GM18909 (cell line): ENCODE results near the gene SIX1.

Source experiments
- ATAC-seq: cut with Tn5 transposase; IDR thresholded peaks from one replicate; pipeline ENCODE4 v1.9.1; 2021; ENCODE audit warnings: mild to moderate bottlenecking; ENCODE audit not compliant: unreplicated experiment, poor library complexity

Gene SIX1

GRCh38 chr14:60643463-60644314 lies 5.6 kb downstream of the SIX1 start:
- ATAC-seq, result no peak

GRCh38 chr14:60643141-60643462 lies 6.2 kb downstream of the SIX1 start:
- ATAC-seq, result no peak

- no peak for ATAC-seq
These were observed 6.8 kb downstream of the SIX1 start for GRCh38 chr14:60642270-60643140.

- no peak for ATAC-seq
These were observed 7.5 kb downstream of the SIX1 start for GRCh38 chr14:60641742-60642269.

- no peak for ATAC-seq
These were observed 8.2 kb downstream of the SIX1 start for GRCh38 chr14:60640859-60641741.

GRCh38 chr14:60639674-60640073 lies 9.6 kb downstream of the SIX1 start:
- ATAC-seq, result no peak

- ATAC-seq, result no peak
These were observed 11.6 kb downstream of the SIX1 start for GRCh38 chr14:60637479-60638315.

GRCh38 chr14:60636879-60637478 lies 12.3 kb downstream of the SIX1 start:
- no peak for ATAC-seq

GRCh38 chr14:60634153-60634552 lies 15.1 kb downstream of the SIX1 start:
- no peak for ATAC-seq

- ATAC-seq, result peak; percentile 75
These were observed 16.5 kb downstream of the SIX1 start for GRCh38 chr14:60632777-60633176.

GRCh38 chr14:60632257-60632656 lies 17.0 kb downstream of the SIX1 start:
- peak; percentile 82 for ATAC-seq

- no peak for ATAC-seq
These were observed 17.4 kb downstream of the SIX1 start for GRCh38 chr14:60631842-60632241.

GRCh38 chr14:60630129-60630528 lies 19.1 kb downstream of the SIX1 start:
- ATAC-seq, result no peak

GRCh38 chr14:60628892-60629291 lies 20.4 kb downstream of the SIX1 start:
- no peak for ATAC-seq

GRCh38 chr14:60622917-60623257 lies 26.4 kb downstream of the SIX1 start:
- ATAC-seq, result no peak

GRCh38 chr14:60622210-60622916 lies 26.9 kb downstream of the SIX1 start:
- ATAC-seq, result no peak

GRCh38 chr14:60621386-60621785 lies 27.9 kb downstream of the SIX1 start:
- no peak for ATAC-seq

- no peak for ATAC-seq
These were observed 31.0 kb downstream of the SIX1 start for GRCh38 chr14:60618241-60618640.
